ENCODE data around the gene ANGPTL2.
"Not testable (repeated sequence)": the region's sequence is repeated elsewhere in the genome, so short reads cannot be mapped to it uniquely, and the experiment has no call there.

The ANGPTL2 gene

DNA sequence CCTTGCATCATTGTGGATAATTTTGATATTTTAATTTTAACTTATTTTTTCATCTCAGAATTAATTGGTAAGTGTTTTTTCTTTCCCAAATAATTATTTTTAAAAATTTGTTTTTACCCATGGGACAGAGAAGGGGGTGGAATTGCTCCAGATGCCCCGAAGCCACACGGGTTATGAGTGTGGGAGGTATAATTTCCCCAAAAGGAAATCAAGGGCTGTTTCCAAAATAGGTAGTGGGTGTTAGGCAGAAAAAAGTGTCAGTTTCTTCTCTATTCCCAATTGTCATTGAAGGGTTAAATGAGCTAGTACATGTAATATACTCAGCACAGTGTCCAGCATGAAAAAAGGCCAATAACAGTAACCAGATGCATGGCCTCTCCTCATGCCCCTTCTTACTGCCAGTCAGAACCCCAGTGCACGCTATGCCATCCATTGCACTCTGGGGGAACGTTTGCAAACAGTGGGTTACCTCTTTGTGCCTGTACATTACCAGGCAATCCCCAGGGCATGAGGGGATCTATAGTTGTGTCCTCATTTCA, 36.4 kb upstream of the ANGPTL2 start:
- Histone ChIP-seq H3K27ac (peak overlapping the region in 9 of 21 experiments; percentile 37 to 91 (median 61)), H3K4me3 (no peak overlapping the region)

GRCh38 chr9:127155314-127155960, 33.0 kb upstream of the ANGPTL2 start:
- peak overlapping the region in 18 of 21 experiments; percentile 1 to 79 (median 48) for H3K27ac ChIP-seq
- H3K4me3 ChIP-seq, result no peak overlapping the region

- peak overlapping the region in 20 of 21 experiments; percentile 1 to 79 (median 52) for H3K27ac ChIP-seq
These were observed 32.2 kb upstream of the ANGPTL2 start for GRCh38 chr9:127154390-127155191.

DNA sequence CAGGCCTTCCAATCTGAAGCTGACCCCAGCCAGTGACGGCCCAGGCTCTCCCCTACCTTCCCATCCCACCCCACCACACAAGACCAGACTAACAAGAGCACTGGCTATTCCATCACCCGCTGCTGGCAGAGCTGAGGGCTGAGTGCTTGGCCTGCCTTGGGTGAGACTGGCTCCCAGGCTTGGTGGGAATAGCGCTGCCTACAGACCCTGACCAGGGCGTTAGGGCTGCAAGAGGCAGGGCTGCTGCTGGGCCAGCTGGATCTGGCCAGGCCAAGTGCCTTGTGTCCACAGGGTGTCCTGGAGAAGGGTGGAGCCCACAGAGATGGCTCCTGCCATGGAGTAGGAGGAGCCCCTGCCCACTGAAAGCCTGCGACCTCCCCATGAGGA, 31.6 kb upstream of the ANGPTL2 start:
- Histone ChIP-seq H3K4me3 (no peak overlapping the region), H3K27ac (peak overlapping the region in 17 of 21 experiments; percentile 1 to 79 (median 44))

More at GRCh38 chr9:127154390-127155191, 32.2 kb upstream of the ANGPTL2 start:
- H3K4me3 ChIP-seq, result no peak overlapping the region

DNA sequence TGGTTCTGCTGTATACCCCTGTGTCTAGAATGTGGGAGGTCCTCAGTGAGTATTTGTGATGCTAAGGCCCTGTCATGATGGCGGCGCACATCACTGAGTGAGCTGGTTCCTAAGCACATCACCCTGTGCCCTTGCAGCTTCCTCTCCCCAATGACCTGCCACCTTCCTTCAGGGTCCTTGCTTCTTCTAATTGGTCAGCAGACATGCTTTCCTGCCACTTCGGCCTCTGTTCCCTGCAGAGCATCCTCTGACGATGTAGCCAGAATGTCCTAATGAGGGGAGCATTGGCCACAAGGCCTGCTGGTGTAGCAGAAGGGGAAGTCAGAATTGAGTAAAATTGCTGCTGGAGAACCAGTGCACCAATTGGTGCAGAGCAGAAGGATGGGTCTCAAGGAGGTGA, 31.1 kb upstream of the ANGPTL2 start:
- H3K4me3 ChIP-seq, result no peak overlapping the region
- no peak overlapping the region for H3K27ac ChIP-seq

GRCh38 chr9:127149463-127150390, 27.3 kb upstream of the ANGPTL2 start:
- H3K4me3 ChIP-seq, result no peak overlapping the region
- no peak overlapping the region for H3K27ac ChIP-seq

- Histone ChIP-seq H3K4me3 (no peak overlapping the region), H3K27ac (no peak overlapping the region)
These were observed 26.6 kb upstream of the ANGPTL2 start for GRCh38 chr9:127149010-127149409.

DNA sequence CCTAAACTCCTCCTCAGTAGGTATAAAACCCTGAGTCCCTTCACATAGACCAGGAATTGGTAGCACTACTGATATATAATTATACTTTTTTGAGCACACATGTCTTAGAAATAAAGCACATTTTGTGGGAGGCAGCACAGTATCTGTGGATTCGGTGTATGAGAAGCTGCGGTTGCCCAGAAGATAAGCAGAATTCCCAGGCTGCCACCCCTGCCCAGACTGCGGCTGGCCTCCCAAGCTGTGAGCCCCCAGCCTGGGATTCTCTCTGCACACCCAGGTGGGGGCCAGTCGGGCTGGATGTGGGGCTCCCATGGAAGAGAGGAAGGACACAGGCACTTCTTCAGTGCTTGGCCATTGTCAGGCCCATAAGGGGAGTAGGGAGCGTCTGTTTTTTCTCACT, 25.6 kb upstream of the ANGPTL2 start:
- H3K27ac ChIP-seq, result no peak overlapping the region
- H3K4me3 ChIP-seq, result no peak overlapping the region

DNA sequence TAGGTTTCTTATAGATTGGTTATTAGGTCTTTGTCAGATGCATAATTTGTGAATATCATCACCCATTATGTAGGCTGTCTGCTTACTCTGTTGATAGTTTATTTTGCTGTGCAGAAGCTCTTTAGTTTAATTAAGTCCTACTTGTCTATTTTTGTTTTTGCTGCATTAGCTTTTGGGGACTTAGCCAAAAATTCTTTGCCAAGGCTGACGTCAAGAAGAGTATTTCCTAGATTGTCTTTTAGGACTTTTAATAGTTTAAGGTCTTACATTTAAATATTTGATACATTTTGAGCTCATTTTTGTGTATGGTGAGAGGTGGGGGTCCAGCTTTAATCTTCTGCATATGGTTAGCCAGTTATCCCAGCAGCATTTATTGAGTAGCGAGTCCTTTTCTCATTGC, 24.8 kb upstream of the ANGPTL2 start:
- Histone ChIP-seq H3K4me3 (no peak overlapping the region), H3K27ac (no peak overlapping the region)

DNA sequence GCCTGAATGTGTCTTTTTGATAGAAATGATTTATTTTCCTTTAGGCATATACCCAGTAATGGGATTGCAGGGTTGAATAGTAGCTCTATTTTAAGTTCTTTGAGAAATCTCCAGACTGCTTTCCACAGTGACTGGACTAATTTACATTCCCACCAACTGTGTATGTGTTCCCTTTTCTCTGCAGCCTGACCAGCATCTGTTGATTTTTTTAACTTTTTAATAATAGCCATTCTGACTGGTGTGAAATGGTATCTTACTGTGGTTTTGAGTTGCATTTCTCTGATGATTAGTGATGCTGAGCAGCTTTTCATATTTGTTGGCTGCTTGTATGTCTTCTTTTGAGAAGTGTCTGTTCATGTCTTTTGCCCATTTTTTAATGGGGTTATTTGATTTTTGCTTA, 24.4 kb upstream of the ANGPTL2 start:
- H3K4me3 ChIP-seq, H3K27ac ChIP-seq: not testable (repeated sequence)

- no peak overlapping the region for H3K4me3 ChIP-seq
- H3K27ac ChIP-seq, result no peak overlapping the region
These were observed 22.4 kb upstream of the ANGPTL2 start for GRCh38 chr9:127144670-127145445.

- H3K4me3 ChIP-seq, result no peak overlapping the region
- no peak overlapping the region for H3K27ac ChIP-seq
These were observed 21.6 kb upstream of the ANGPTL2 start for GRCh38 chr9:127143920-127144465.

GRCh38 chr9:127142931-127143464, 20.6 kb upstream of the ANGPTL2 start:
- H3K27ac ChIP-seq, result peak overlapping the region in 1 of 21 experiments; percentile 36
- H3K4me3 ChIP-seq, result no peak overlapping the region

GRCh38 chr9:127142291-127142690, 19.9 kb upstream of the ANGPTL2 start:
- Histone ChIP-seq H3K4me3 (no peak overlapping the region), H3K27ac (no peak overlapping the region)

GRCh38 chr9:127140842-127141675, 18.6 kb upstream of the ANGPTL2 start:
- Histone ChIP-seq H3K27ac (no peak overlapping the region), H3K4me3 (no peak overlapping the region)

DNA sequence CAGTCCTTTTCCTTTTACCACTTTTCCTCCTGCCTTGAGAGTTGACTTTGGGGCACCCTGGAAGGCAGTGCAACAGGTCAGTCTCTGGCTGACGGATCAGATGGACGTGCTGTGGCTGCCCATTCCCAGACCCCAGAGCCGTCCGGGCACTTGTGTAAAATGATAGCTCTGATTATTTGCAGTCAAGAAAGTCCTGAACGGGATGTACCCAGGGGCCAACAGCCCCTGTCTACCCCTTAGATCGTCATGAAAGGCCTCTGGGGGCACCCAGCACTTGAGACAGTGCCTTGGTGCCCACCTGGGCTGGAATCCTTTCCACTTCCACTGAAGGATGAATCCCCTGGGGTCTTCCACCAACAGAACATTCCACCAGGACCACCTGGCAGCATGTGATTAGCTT, 17.7 kb upstream of the ANGPTL2 start:
- Histone ChIP-seq H3K4me3 (no peak overlapping the region), H3K27ac (no peak overlapping the region)

DNA sequence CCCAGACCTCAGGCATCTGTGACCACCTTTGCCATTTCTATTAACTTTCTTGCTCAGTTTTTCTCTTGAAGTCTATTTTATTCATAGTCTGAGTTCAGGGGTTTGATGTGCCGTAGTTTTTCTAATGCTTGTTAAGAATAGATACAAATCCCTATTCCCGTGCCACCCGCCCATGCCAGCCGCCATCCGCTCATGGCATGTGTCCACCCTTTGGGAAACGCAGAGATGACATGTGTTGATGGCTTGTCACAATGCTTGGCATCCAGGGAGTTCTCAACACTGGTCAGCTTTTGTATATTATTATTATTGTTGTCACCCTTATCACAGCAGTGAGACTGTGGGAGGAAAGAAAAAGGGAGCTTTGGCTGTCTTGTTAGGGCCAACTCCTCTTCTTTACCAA, 17.3 kb upstream of the ANGPTL2 start:
- H3K4me3 ChIP-seq, result no peak overlapping the region
- no peak overlapping the region for H3K27ac ChIP-seq
